Gastroesophageal sphincter (tissue), 4 donors: Measurements from ENCODE around the gene SPO11. TPM values are rescaled to one million over a fixed set of nuclear protein-coding genes. Genes with fewer than 3 reads are reported as not detected.

ENCODE experiments used
- ATAC-seq: fragments of 150-250 bp; one replicate; pipeline ENCODE4 v1.9.1; 2016; ENCODE audit warnings: mild to moderate bottlenecking, moderate library complexity
- H3K27ac ChIP-seq, 4 donors: fragments of 200-600 bp; sonication (generic) in 3 of 4; 1 replicate in 3 of 4; 2 replicates in 1 of 4; pipeline ENCODE4 v1.5.1; 2016 to 2019
- H3K27me3 ChIP-seq: fragments of 200-600 bp; sonication (generic); one replicate; pipeline ENCODE4 v1.5.1; 2019
- H3K36me3 ChIP-seq, 2 donors: fragments of 200-600 bp; sonication (generic); one replicate each; pipeline ENCODE4 v1.5.1; 2019; ENCODE audit warnings: control low read depth in 1 of 2
- H3K4me1 ChIP-seq, 3 donors: fragments of 200-600 bp; sonication (generic); 1 replicate in 2 of 3; 2 replicates in 1 of 3; pipeline ENCODE4 v1.5.1; 2016 to 2019; ENCODE audit warnings: control low read depth in 2 of 3
- H3K4me3 ChIP-seq, 2 donors: fragments of 200-600 bp; sonication (generic); one replicate each; pipeline ENCODE4 v1.5.1; 2019; ENCODE audit warnings: mild to moderate bottlenecking in 1 of 2, moderate library complexity in 1 of 2
- H3K9me3 ChIP-seq, 3 donors: fragments of 200-600 bp; sonication (generic); one replicate each; pipeline ENCODE4 v1.5.1; 2017 to 2019; ENCODE audit warnings: control low read depth in 2 of 3
- EP300 ChIP-seq: sonication (generic); formaldehyde crosslinking; IDR thresholded peaks from one replicate; pipeline ENCODE4 v1.6.1; 2017; ENCODE audit warnings: antibody characterized with exemption, mild to moderate bottlenecking
- POLR2A ChIP-seq, 2 donors: fragments of 450-650 bp; IDR thresholded peaks; one replicate each; pipeline ENCODE4 v1.6.1; 2017; ENCODE audit warnings: antibody characterized with exemption in 2 of 2, mild to moderate bottlenecking in 2 of 2, moderate library complexity in 1 of 2
- POLR2AphosphoS5 ChIP-seq: sonication (generic); formaldehyde crosslinking; IDR thresholded peaks from one replicate; pipeline ENCODE4 v1.6.1; 2017; ENCODE audit warnings: antibody characterized with exemption
- WGBS, 2 donors: methylation state at CpG; one replicate each; pipeline ENCODE4 v1.1.5; 2018; ENCODE audit warnings: low coverage in 1 of 2; 5-methylcytosine and 5-hydroxymethylcytosine counted together
- total RNA-seq, 4 donors: library from RNA; depleted of rRNA; stranded (reverse); fragments of >200 nt; gene quantifications; one replicate each; pipeline ENCODE4 v1.1.0, GENCODE V29; 2016
- TF ChIP-seq, protein P1 (sequence below), 4 experiments: fragments of 200-600 bp in 2 of 4; fragments of 450-650 bp in 2 of 4; sonication (generic) in 1 of 4; IDR thresholded peaks; one replicate each; pipeline ENCODE4 v1.5.1; 2017 to 2019; ENCODE audit warnings: antibody characterized with exemption in 4 of 4, mild to moderate bottlenecking in 2 of 4, moderate library complexity in 2 of 4

SPO11 gene, protein sequence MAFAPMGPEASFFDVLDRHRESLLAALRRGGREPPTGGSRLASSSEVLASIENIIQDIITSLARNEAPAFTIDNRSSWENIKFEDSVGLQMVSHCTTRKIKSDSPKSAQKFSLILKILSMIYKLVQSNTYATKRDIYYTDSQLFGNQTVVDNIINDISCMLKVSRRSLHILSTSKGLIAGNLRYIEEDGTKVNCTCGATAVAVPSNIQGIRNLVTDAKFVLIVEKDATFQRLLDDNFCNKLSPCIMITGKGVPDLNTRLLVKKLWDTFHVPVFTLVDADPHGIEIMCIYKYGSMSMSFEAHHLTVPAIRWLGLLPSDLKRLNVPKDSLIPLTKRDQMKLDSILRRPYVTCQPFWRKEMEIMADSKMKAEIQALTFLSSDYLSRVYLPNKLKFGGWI
- not detected for total RNA-seq

DNA sequence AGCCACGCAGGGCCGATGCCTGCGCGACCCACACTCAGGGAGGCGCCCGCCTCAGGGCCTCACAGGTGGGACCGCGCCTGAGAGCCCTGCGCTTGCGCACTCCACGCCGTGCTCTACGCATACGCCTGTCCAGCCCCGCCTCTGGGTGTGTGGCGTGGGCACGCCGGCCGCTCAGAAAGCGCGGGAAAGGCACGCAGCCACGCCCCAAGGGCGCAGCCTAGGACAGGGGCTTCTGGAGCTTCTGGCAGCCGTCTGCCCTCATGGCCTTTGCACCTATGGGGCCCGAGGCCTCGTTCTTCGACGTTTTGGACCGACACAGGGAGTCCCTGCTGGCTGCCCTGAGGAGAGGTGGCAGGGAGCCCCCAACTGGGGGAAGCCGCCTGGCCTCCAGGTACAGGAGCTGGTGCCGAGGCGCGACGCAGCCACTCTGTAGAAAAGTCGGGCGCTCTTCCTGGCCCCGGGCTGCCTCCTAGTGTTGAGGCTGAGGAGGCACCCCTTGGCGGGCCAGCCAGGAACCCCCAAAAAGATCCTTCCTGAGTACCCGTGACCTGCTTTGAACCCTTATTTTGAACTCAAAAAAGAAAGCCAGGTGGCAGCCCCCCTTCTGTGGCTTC, at the start of gene SPO11:
TSS of gene SPO11 (plus strand) at position 196 of the 614 bp plus-strand sequence. CDS start at position 261, 65 bp downstream.
- 60% methylated on average over 1 of the region's 40 CpGs; no CpG with 5 or more reads in 1 of the 2 donors for WGBS, 2 donors
- no peaks in the 10 kb centered on the region for H3K9me3 ChIP-seq
- H3K4me3 ChIP-seq: no peak within 1 kb of the TSS
- H3K27me3 ChIP-seq: peaks cover 38% of the 10 kb centered on the region
- peaks cover 0 to 13% (median 0%) of the 10 kb centered on the region in 3 donors for H3K4me1 ChIP-seq
- H3K27ac ChIP-seq: no peak within 1 kb of the TSS
- TF ChIP-seq, protein P1, sequence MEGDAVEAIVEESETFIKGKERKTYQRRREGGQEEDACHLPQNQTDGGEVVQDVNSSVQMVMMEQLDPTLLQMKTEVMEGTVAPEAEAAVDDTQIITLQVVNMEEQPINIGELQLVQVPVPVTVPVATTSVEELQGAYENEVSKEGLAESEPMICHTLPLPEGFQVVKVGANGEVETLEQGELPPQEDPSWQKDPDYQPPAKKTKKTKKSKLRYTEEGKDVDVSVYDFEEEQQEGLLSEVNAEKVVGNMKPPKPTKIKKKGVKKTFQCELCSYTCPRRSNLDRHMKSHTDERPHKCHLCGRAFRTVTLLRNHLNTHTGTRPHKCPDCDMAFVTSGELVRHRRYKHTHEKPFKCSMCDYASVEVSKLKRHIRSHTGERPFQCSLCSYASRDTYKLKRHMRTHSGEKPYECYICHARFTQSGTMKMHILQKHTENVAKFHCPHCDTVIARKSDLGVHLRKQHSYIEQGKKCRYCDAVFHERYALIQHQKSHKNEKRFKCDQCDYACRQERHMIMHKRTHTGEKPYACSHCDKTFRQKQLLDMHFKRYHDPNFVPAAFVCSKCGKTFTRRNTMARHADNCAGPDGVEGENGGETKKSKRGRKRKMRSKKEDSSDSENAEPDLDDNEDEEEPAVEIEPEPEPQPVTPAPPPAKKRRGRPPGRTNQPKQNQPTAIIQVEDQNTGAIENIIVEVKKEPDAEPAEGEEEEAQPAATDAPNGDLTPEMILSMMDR (IDR thresholded peaks at IDR 0.05): peak in 1 of 4 experiments; percentile 14
- TF ChIP-seq POLR2AphosphoS5: no peak
- ATAC-seq: no peak
- H3K36me3 ChIP-seq: no peaks in the 10 kb centered on the region

DNA sequence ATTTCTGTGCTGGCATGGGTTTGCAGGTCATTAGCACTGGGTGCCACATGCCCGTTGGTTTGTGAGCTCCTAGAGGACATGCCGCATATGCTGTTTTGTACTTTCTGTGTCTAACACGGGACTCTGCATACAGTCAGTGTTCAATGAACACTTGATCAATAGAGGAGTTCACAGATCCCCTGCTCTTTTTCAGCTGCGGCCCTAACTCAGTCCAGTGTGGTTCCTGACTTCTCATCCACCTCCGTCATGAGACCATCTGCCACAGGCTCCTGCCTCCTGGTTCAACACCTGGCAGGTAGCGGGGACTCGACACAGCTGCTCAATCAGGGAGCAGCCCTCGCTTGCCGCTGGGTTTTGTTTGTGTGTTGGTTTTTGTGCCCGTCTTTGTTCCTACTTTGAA, 49.4 kb upstream of the SPO11 start:
- WGBS, 2 donors: 90 to 94% methylated on average over 9 of the region's 10 CpGs

DNA sequence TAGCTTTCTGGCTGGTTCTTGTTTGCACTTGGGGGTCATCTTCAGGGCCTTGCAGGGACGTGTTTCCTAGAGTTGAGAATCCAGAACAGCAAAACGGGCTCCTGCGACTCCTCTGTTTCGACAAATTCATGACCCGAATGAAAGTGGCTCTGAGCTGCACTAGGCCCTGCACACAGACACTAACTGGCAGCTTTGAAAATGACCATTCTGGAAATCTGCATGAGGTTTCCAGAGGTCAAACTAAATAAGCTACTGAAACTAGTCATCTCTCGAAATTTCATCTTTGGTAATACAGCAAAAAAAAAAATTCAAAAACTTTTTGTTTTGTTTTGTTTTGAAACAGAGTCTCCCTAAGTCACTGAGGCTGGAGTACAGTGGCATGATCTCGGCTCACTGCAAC, 47.7 kb upstream of the SPO11 start:
- no peak for ATAC-seq
- H3K27ac ChIP-seq: no peak overlapping the region
- no peaks in the 10 kb centered on the region for H3K36me3 ChIP-seq
- TF ChIP-seq, protein P1 (IDR thresholded peaks at IDR 0.05): no peak
- no peak for TF ChIP-seq EP300
- no peak for TF ChIP-seq POLR2AphosphoS5
- H3K4me1 ChIP-seq: peaks cover 0 to 9% (median 0%) of the 10 kb centered on the region in 3 donors
- H3K9me3 ChIP-seq: no peaks in the 10 kb centered on the region
- no peak overlapping the region for H3K4me3 ChIP-seq
- WGBS, 2 donors: 63 to 87% methylated on average over 3 to 4 of the region's 7 CpGs
- peaks cover 45% of the 10 kb centered on the region for H3K27me3 ChIP-seq

More for the DNA sequence above, 49.4 kb upstream of the SPO11 start:
- no peak overlapping the region for H3K27ac ChIP-seq
- H3K27me3 ChIP-seq: peaks cover 31% of the 10 kb centered on the region
- no peaks in the 10 kb centered on the region for H3K36me3 ChIP-seq
- no peak overlapping the region for H3K4me3 ChIP-seq
- no peak for ATAC-seq
- H3K9me3 ChIP-seq: no peaks in the 10 kb centered on the region
- H3K4me1 ChIP-seq: peaks cover 0 to 9% (median 0%) of the 10 kb centered on the region in 3 donors
- no peak for TF ChIP-seq EP300
- TF ChIP-seq, protein P1 (IDR thresholded peaks at IDR 0.05): no peak
- TF ChIP-seq POLR2A (IDR thresholded peaks at IDR 0.05): no peak
- no peak for TF ChIP-seq POLR2AphosphoS5

DNA sequence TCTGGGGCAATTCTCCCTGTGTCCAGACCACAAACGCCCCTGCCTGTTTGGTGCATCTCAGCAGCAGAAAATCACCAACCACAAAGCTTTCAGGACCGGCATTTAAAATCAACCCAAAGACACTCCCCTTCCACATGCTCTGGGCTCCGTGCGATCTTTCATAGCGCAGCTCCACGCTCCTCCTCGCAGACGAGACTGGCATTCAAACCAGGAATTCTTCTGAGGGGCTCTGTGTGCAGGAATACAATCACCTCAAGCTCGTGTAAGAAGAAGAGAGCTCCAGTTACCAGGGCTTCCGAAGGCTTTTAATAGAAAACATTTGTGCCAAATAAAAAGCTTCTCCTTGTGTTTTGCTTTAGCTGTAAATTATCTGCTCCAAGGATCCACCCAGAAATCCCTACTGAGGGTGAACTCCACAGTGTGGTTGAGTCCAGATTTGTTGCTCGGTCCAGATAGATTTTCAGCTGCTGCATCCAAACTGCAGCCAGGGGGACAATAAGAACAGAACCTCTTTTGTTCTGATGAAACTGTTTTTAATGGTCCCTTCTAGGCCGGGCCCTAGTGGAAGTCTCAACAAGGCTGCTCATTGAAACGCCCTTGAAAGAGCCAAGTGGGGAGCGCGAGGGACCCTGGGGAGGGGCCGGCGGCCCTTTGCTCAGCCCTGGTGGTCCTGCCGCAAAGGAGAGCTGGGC, 46.8 kb upstream of the SPO11 start:
- H3K27ac ChIP-seq: peak overlapping the region in 1 of 4 donors; percentile 24
- WGBS, 2 donors: 21 to 33% methylated on average over 6 to 16 of the region's 18 CpGs
- ATAC-seq: no peak
- peaks cover 45% of the 10 kb centered on the region for H3K27me3 ChIP-seq
- H3K4me3 ChIP-seq: no peak overlapping the region
- H3K9me3 ChIP-seq: no peaks in the 10 kb centered on the region
- no peaks in the 10 kb centered on the region for H3K36me3 ChIP-seq
- TF ChIP-seq, protein P1 (IDR thresholded peaks at IDR 0.05): peak in 2 of 4 experiments; percentile 7 to 19
- TF ChIP-seq EP300 (no peak), POLR2AphosphoS5 (no peak), POLR2A (IDR thresholded peaks at IDR 0.05) (no peak)
- peaks cover 0 to 18% (median 8%) of the 10 kb centered on the region in 3 donors for H3K4me1 ChIP-seq
